Hematopoietic multipotent progenitor cell treated with erythropoietin and hydrocortisone succinate and interleukin-3 and kit ligand, for 8 days (in vitro differentiated cells): ENCODE results near the gene BBOX1.
"Not testable (repeated sequence)": the region's sequence is repeated elsewhere in the genome, so short reads cannot be mapped to it uniquely, and the experiment has no call there.

Source experiments
- DNase-seq: peaks from one replicate; pipeline ENCODE4 v3.0.0-alpha.2; 2015

Gene BBOX1, protein sequence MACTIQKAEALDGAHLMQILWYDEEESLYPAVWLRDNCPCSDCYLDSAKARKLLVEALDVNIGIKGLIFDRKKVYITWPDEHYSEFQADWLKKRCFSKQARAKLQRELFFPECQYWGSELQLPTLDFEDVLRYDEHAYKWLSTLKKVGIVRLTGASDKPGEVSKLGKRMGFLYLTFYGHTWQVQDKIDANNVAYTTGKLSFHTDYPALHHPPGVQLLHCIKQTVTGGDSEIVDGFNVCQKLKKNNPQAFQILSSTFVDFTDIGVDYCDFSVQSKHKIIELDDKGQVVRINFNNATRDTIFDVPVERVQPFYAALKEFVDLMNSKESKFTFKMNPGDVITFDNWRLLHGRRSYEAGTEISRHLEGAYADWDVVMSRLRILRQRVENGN

DNA sequence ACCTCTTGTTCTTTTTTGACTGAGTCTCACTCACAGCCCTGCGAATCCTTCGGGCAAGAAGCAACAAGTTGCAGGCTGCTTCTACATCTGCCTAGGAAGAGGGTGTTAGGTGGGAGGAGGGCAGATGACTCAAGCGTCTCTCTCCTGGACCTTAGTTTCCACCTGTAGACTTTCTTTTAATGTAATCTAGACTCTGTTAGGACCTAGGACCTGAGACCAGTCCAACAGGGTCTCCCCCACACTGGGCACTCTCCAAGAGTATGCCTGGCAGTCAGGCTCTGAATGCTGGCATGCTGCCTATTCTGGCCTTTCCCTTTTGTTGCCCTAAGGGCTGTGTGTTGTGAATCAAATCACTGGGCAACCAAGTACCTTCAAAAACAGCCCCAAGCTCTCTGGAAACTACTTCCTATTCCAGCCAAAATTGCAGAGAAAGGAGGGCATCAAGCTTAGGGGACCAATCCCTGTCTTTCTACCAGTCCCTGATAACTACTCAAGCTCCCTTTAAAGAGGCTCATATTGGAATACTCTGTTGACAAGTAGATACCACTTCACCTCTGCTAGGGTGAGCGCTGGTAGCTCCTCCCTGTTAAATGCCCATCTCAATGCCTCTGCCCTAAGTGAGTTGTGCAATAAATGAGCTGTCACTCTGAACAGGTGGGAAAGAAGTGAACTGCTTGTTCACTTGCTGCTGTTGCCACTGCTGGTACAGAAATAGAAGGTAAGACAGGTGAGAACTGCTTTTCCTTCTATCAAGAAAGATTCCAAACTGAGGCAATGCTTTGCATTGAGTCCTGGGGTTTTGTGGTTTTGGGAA is at the start of gene BBOX1:
Gene BBOX1, plus strand, starts transcription at position 514 of the 814 bp plus-strand sequence. CDS start 14,616 bp downstream, outside the sequence.
- no peak for DNase-seq

- no peak for DNase-seq
Observed at GRCh38 chr11:26992031-26992541, 48.5 kb upstream of the BBOX1 start.

DNA sequence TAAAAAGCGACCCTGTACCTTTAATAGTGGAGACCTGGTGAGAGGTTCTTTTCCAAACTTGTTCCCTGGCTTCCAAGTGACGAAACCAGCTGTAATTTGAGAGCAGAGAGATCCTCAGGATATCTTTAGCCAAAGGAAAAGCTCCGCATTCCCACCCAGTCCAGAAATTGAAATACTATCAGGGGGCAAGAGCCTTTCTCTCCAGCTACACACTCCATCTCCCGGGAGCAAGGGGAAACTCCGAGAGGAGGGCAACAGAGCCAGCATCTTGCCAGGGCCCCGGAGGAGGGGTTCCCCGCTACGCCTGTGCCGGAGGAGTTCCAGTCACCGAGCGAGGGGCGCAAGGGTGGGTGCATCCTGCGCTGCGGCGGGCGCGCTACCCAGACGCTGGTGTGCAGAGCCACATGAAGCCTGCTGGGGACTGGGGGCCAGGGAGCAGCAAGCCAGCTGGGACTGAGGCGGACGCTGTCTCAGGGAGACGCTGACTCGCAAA is 46.6 kb upstream of the BBOX1 start, which contains the start of gene FIBIN:
Gene FIBIN, plus strand, starts transcription at position 148 of the 493 bp plus-strand sequence. CDS start 415 bp downstream, outside the sequence.
- DNase-seq, result no peak

- DNase-seq, result no peak
Observed at GRCh38 chr11:26994631-26995095, 46.0 kb upstream of the BBOX1 start.

DNA sequence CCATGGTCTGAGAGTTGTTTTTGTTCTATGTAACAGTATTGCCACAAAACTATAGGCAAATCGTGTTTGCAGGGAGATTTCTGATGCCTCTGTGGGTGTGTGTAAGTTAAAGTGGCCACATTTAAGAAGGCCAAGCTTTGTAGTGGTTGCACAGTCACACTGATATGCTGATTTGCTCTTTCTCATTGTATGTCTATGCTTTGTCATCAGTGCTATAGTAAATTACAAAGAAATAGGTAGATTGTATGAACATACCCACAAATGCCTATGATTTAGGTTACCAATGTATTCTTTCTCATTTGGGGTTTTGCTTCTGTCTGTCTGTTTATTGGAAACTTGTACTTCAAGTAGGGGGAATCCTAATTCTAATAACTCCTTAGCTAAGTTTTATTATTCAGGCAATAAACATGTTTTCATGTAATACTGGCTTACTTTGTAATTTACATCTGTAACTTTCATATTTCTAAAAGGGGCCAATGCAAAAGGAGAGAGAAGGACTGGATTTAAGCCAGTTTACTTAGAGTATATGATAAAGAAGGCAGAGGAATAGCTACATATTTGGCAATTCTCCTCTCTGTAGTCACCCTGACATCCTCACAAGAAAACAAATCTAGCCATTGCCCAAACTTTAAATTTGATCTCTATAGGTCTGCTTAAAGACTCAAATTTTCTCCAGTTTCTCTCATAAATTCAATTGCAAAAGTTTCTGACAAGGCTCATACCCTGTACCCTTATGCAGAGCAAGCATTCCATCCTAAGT is 44.7 kb upstream of the BBOX1 start:
- no peak for DNase-seq

GRCh38 chr11:26997378-26997777 is 43.2 kb upstream of the BBOX1 start:
- no peak for DNase-seq

DNA sequence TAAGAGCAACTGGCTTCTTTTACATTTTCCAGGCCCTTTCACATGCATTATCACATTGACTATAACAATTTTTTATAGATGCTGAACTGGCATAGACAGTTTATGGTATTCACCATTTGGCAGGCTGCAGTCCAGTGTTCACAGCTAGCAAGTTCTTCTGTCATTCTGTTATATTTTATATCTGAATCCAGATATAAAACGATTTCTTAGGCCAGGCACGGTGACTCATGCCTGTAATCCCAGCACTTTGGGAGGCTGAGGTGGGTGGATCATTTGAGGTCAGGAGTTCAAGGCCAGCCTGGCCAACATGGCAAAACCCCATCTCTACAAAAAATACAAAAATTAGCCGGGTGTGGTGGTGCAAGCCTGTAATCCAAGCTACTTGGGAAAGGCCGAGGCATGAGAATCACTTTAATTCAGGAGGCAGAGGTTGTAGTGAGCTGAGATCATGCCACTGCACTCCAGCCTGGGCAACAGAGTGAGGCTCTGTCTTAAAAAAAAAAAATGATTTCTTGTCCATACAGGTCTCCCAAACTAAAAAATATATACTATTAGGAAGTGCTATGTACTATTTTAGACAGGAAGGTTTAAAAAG is 39.4 kb upstream of the BBOX1 start:
- DNase-seq, result not testable (repeated sequence)

DNA sequence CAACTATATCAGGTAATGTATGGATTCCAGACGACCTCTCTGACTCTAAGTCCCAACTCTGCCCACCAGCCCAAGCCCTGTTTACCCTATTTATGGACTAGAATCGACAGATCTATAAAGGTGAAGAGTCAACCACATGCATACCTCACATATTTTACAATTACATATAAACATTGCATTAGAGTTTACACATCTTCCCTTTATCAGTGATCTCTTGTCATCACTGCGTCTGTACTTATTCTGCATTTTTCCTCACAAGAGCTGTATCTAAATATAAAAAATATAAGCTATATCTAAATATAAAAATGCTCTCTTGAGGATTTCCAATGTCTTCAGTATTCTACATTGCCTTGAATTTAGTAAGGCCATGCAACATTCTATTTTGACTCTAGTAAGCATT is 38.2 kb upstream of the BBOX1 start:
- DNase-seq, result no peak

GRCh38 chr11:27002838-27003237 is 37.8 kb upstream of the BBOX1 start:
- DNase-seq, result no peak

- no peak for DNase-seq
Observed at GRCh38 chr11:27004103-27004502, 36.5 kb upstream of the BBOX1 start.

DNA sequence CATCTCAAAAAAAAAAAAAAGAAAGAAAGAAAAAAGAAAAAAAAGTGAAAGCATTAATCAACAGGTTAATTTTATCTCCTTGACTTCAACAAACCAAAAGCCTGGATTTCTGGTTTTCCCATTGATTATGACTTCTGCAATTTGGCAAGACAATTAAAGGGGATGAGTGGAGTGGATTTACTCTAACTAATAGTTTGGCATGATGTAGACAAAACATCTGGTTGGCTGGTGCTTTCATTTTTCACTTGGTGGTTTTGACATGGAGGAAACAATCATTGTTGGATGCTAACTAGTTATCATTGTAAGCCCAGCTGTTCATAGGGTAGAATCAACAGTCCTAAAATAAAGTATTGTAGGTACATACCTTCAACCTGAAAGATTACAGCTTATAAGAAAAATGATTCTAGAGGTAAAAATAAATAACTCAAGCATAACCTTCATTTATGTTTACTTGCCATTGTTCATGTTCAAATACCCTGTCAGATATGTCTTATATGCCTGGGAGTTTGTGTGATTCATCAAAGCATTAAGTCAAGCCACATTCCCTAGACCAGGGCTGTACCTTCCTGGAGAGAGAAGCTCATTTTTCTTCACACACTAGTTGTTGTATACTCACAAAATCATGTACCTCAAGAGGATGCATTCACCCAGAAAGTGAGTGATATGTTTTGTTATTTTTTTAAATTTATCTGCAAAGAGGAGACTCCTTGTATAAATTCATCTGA is 31.6 kb upstream of the BBOX1 start:
- DNase-seq, result no peak

GRCh38 chr11:27011560-27012233 is 28.9 kb upstream of the BBOX1 start:
- DNase-seq, result no peak

DNA sequence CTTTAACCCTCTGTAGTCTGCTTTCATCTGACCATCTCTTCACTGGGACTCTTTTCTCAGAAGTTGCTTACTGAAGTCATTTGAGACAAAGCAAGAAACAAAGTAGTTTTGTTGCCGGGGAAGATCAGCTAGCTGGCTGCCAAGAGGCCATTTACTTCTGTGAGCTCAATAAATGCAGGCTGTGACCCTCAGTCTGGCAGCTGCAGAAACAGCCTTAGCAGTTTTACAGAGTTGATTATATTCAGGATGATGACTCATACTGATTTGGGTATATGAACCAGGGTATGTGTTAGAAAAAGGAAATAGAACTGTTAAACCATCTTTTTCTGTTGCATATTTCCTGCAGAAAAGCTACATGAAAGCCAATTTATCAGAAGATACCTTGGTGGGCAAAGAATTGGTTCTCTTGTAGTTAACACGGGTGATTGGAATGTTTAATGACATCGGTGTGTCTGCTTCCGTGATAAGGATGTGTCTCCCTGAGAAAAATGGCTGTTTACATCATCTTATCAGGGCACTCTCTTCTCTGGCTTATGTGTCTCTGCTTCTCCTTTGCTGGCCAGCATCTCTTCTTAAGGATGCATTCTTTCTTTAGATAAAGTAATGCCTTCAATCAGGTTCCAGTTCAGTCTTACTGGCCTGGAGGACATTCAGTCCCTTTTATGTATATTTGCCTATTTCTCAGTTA is 28.2 kb upstream of the BBOX1 start:
- no peak for DNase-seq

DNA sequence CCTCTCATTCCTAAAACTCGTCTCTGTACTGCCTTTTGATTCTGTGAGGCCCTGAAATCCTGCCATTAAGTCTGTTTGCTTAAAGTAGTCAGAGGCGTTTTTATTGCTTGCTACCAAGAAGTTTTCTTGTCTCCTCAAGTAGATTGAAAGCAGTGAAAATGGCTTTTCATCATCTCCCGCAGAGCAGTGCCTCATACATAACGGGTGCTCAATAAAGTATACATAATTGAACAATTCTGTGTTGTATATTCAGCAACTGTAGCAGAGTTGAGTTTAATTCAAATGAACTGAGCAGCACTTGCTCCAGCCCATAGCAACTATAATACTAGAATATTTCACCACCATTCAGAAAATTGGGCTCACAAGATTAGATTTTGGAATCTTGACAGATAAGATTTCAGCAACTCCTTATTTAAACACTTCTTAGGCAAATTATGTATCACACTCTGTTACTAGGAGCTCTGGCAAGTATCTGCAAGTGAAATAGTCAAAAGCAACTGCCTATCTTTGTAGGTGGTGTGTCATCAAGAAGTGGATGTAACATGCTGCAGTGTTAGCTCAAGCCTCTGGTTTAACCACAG is 26.7 kb upstream of the BBOX1 start:
- no peak for DNase-seq

GRCh38 chr11:27018902-27019529 is 21.6 kb upstream of the BBOX1 start:
- DNase-seq, result no peak

- DNase-seq, result no peak
Observed at GRCh38 chr11:27020751-27021150, 19.9 kb upstream of the BBOX1 start.

- DNase-seq, result no peak
Observed at GRCh38 chr11:27022659-27023251, 17.9 kb upstream of the BBOX1 start.

DNA sequence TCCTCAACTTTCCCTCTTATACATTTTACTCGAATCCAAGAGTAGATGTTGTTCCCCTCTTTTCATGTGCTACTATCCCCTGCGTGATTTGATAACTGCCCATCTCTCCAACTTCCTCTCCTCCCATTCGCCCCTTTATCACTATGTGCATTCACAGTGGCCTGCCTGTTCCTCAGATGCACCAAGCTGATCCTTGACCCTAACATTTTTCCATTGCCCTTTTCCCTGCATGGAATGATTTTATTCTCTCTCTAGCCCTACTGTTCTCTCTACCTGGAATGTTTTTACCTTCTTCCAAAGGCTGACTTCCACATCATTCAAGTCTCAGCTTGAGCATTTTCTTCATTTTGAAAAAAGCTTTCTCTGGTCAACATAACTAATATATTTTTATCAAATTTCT is 15.8 kb upstream of the BBOX1 start:
- DNase-seq, result no peak
